HepG2 (cell line): ENCODE results near the gene FCER1G. TPM values are rescaled to one million over a fixed set of nuclear protein-coding genes. Genes with fewer than 3 reads are reported as not detected.

Experiments
- ARID5B ChIP-seq: IDR thresholded peaks from 2 replicates; pipeline ENCODE4 v1.4.0; 2020; ENCODE audit warnings: mild to moderate bottlenecking, missing genetic modification reagents
- DDIT3 ChIP-seq: sonication (generic); formaldehyde crosslinking; IDR thresholded peaks from 2 replicates; pipeline ENCODE4 v1.4.0; 2020; ENCODE audit warnings: mild to moderate bottlenecking, missing genetic modification reagents
- HMGXB3 ChIP-seq: sonication (generic); formaldehyde crosslinking; IDR thresholded peaks from 2 replicates; pipeline ENCODE4 v1.4.0; 2020; ENCODE audit warnings: missing genetic modification reagents, borderline replicate concordance
- IKZF4 ChIP-seq: sonication (generic); formaldehyde crosslinking; IDR thresholded peaks from 2 replicates; pipeline ENCODE4 v1.5.1; 2020; ENCODE audit warnings: borderline replicate concordance, mild to moderate bottlenecking, low read depth, missing genetic modification reagents; ENCODE audit errors: not compliant biosample characterization
- KLF13 ChIP-seq: sonication (generic); formaldehyde crosslinking; IDR thresholded peaks from 2 replicates; pipeline ENCODE4 v1.4.0; 2020; ENCODE audit warnings: mild to moderate bottlenecking, missing genetic modification reagents
- NCOA1 ChIP-seq: sonication (generic); formaldehyde crosslinking; IDR thresholded peaks from 2 replicates; pipeline ENCODE4 v1.9.0; 2021; ENCODE audit warnings: missing genetic modification reagents
- PATZ1 ChIP-seq: sonication (generic); formaldehyde crosslinking; IDR thresholded peaks from 2 replicates; pipeline ENCODE4 v1.4.0; 2020; ENCODE audit warnings: missing genetic modification reagents
- POLR2A ChIP-seq, 2 experiments: IDR thresholded peaks; 2 replicates each; pipeline ENCODE4 v1.6.1; 2011; ENCODE audit warnings: low read depth in 2 of 2, low read length in 2 of 2, mild to moderate bottlenecking in 1 of 2, moderate library complexity in 1 of 2; ENCODE audit not compliant: insufficient read depth in 1 of 2
- RBM39 ChIP-seq: fragments of 200-400 bp; formaldehyde crosslinking; IDR thresholded peaks from one replicate; pipeline ENCODE4 v1.6.1; 2018; ENCODE audit warnings: antibody characterized with exemption, mild to moderate bottlenecking, low read depth, low read length; ENCODE audit not compliant: poor library complexity, severe bottlenecking
- SP2 ChIP-seq: sonication (generic); formaldehyde crosslinking; IDR thresholded peaks from 2 replicates; pipeline ENCODE4 v1.5.1; 2020; ENCODE audit warnings: mild to moderate bottlenecking, missing genetic modification reagents
- ZBTB1 ChIP-seq: sonication (generic); formaldehyde crosslinking; IDR thresholded peaks from 2 replicates; pipeline ENCODE4 v1.4.0; 2020; ENCODE audit warnings: missing genetic modification reagents, borderline replicate concordance
- ZFP90 ChIP-seq: sonication (generic); formaldehyde crosslinking; IDR thresholded peaks from 2 replicates; pipeline ENCODE4 v1.8.0; 2022; ENCODE audit warnings: missing genetic modification reagents, mild to moderate bottlenecking, inconsistent platforms, borderline replicate concordance
- ZNF24 ChIP-seq: fragments of 450-650 bp; IDR thresholded peaks from 2 replicates; pipeline ENCODE4 v1.6.1; 2017; ENCODE audit warnings: antibody characterized with exemption, mild to moderate bottlenecking
- ZNF430 ChIP-seq: sonication (generic); formaldehyde crosslinking; IDR thresholded peaks from 2 replicates; pipeline ENCODE4 v1.9.0; 2021; ENCODE audit warnings: mild to moderate bottlenecking, missing genetic modification reagents
- ZNF543 ChIP-seq: sonication (generic); formaldehyde crosslinking; IDR thresholded peaks from 2 replicates; pipeline ENCODE4 v1.4.0; 2020; ENCODE audit warnings: mild to moderate bottlenecking, missing genetic modification reagents
- ZNF552 ChIP-seq: sonication (generic); formaldehyde crosslinking; IDR thresholded peaks from 2 replicates; pipeline ENCODE4 v1.9.0; 2022; ENCODE audit warnings: missing genetic modification reagents, mild to moderate bottlenecking, borderline replicate concordance
- ZNF7 ChIP-seq: IDR thresholded peaks from 2 replicates; pipeline ENCODE4 v1.6.1; 2016; ENCODE audit warnings: missing biosample characterization, missing genetic modification reagents
- ZSCAN31 ChIP-seq: sonication (generic); formaldehyde crosslinking; IDR thresholded peaks from 2 replicates; pipeline ENCODE4 v1.5.0; 2020; ENCODE audit warnings: low read depth, mild to moderate bottlenecking, missing genetic modification reagents
- polyA plus RNA-seq, 8 experiments: library from polyadenylated mRNA; depleted of rRNA in 3 of 8; stranded (reverse) in 7 of 8; unstranded in 1 of 8; fragments of >200 nt; fragmentation: Illumina TruSeq in 4 of 8; extraction: Trizol in 4 of 8; gene quantifications; 2 replicates each; pipeline versions ENCODE4 v1.2.1 to v1.2.3, GENCODE V29; 2011 to 2016; ENCODE audit warnings: low read depth in 4 of 8, missing spikeins in 1 of 8, mixed read lengths in 1 of 8; ENCODE audit not compliant: insufficient read depth in 1 of 8
- total RNA-seq, 5 experiments: library from RNA; depleted of rRNA; stranded (reverse); fragments of >200 nt; fragmentation: Illumina TruSeq; extraction: Trizol; gene quantifications; 2 replicates each; pipeline ENCODE4 v1.2.3, GENCODE V29; 2016; ENCODE audit warnings: low read depth in 1 of 5

FCER1G gene
- total and polyA plus RNA-seq, 2 of the 13 experiments (the other 11 are each of a cell fraction or from before 2014, with no cell fraction given), result 1.3 to 6.4 TPM

- TF ChIP-seq ARID5B (CRISPR knock-in tag) (peak; percentile 82), IKZF4 (CRISPR knock-in tag) (no peak), NCOA1 (CRISPR knock-in tag) (0 out of 2 replicates have a peak, but pooled peaks have one; percentile 18), SP2 (CRISPR knock-in tag) (no peak), POLR2A (IDR thresholded peaks at IDR 0.05; ENCODE audit: insufficient read depth in 1 of 2, low read depth in 2 of 2, low read length in 2 of 2) (no peak; a peak in 1 of 4 replicates), DDIT3 (CRISPR knock-in tag) (0 out of 2 replicates have a peak, but pooled peaks have one; percentile 65), RBM39 (no peak), KLF13 (no peak), ZNF24 (no peak), ZSCAN31 (CRISPR knock-in tag) (no peak; the same call in 1 of the 2 replicates), ZFP90 (peak; percentile 71; the same call in 1 of the 2 replicates), HMGXB3 (no peak; the same call in 1 of the 2 replicates), ZNF7 (CRISPR knock-in tag) (no peak), ZNF430 (CRISPR knock-in tag) (peak; percentile 59; the same call in 1 of the 2 replicates), ZNF543 (CRISPR knock-in tag) (no peak), ZNF552 (no peak), PATZ1 (CRISPR knock-in tag) (peak; percentile 93), ZBTB1 (no peak)
Observed at GRCh38 chr1:161223805-161224694, 9.0 kb downstream of the FCER1G start (continued).
